K562 (cell line): ENCODE results near the gene FRAT2. TPM values are rescaled to one million over a fixed set of nuclear protein-coding genes. Genes with fewer than 3 reads are reported as not detected.

Experiments used
- FOXJ2 ChIP-seq: fragments of 200-800 bp; sonication (Bioruptor generic); IDR thresholded peaks from 2 replicates; pipeline ENCODE4 v1.6.1; 2016; ENCODE audit warnings: missing genetic modification characterization, missing compliant biosample characterization
- FUS ChIP-seq: fragments of 200-400 bp; formaldehyde crosslinking; optimal IDR thresholded peaks from 2 replicates; pipeline ENCODE3; 2017; ENCODE audit warnings: low read depth, low read length
- HDAC2 ChIP-seq: fragments of 450-650 bp; IDR thresholded peaks from 2 replicates; pipeline ENCODE4 v1.6.1; 2016; ENCODE audit warnings: mild to moderate bottlenecking
- L3MBTL2 ChIP-seq: fragments of 450-650 bp; IDR thresholded peaks from 2 replicates; pipeline ENCODE4 v1.6.1; 2016; ENCODE audit warnings: mild to moderate bottlenecking, moderate library complexity
- MAFF ChIP-seq: IDR thresholded peaks from 2 replicates; pipeline ENCODE4 v1.6.1; 2012; ENCODE audit warnings: low read length, improper control_type of control experiment
- REST ChIP-seq, 2 experiments: fragments of 450-650 bp; formaldehyde crosslinking in 1 of 2; IDR thresholded peaks; 2 replicates each; pipeline versions ENCODE4 v1.4.0 to v1.6.1; 2014 to 2020; ENCODE audit warnings: mild to moderate bottlenecking in 2 of 2, borderline replicate concordance in 1 of 2, low read depth in 1 of 2
- RFX5 ChIP-seq: IDR thresholded peaks from 2 replicates; pipeline ENCODE4 v1.6.1; 2011; ENCODE audit warnings: low read depth, mild to moderate bottlenecking, improper control_type of control experiment, low read length
- SNAPC5 ChIP-seq: fragments of 250-450 bp; sonication (Bioruptor Pico); IDR thresholded peaks from 2 replicates; pipeline ENCODE4 v1.8.0; 2021; ENCODE audit warnings: moderate library complexity, mild to moderate bottlenecking, inconsistent platforms
- TRIM25 ChIP-seq: fragments of 450-650 bp; IDR thresholded peaks from 2 replicates; pipeline ENCODE4 v1.7.0; 2016; ENCODE audit warnings: borderline replicate concordance
- YY1 ChIP-seq, 3 experiments: IDR thresholded peaks; 2 replicates each; pipeline ENCODE4 v1.6.1; 2011; ENCODE audit warnings: low read length in 2 of 3, mild to moderate bottlenecking in 2 of 3, moderate library complexity in 2 of 3, borderline replicate concordance in 1 of 3, control low read depth in 1 of 3, low read depth in 1 of 3; ENCODE audit not compliant: insufficient read depth in 3 of 3, insufficient replicate concordance in 2 of 3, control insufficient read depth in 1 of 3, insufficient read length in 1 of 3; ENCODE audit errors: extremely low read depth in 1 of 3
- ZC3H11A ChIP-seq: IDR thresholded peaks from 2 replicates; pipeline ENCODE4 v1.6.1; 2012; ENCODE audit warnings: low read depth, low read length, improper control_type of control experiment
- ZNF224 ChIP-seq: sonication (generic); formaldehyde crosslinking; IDR thresholded peaks from 2 replicates; pipeline ENCODE4 v1.8.0; 2022; ENCODE audit warnings: mild to moderate bottlenecking, missing genetic modification reagents
- ZNF778 ChIP-seq: fragments of 450-650 bp; formaldehyde crosslinking; IDR thresholded peaks from 2 replicates; pipeline ENCODE4 v1.4.0; 2020; ENCODE audit warnings: mild to moderate bottlenecking, moderate library complexity
- polyA plus RNA-seq, 8 experiments: library from polyadenylated mRNA; depleted of rRNA in 4 of 8; stranded (reverse) in 5 of 8; unstranded in 3 of 8; fragments of >200 nt; fragmentation: Nextera tagmentation in 2 of 8; fragmentation: Illumina TruSeq in 1 of 8; extraction: Ambion mirVana in 2 of 8; extraction: Trizol in 1 of 8; gene quantifications; 2 replicates each; pipeline versions ENCODE4 v1.2.1 to v1.2.3, GENCODE V29; 2011 to 2014; ENCODE audit warnings: inconsistent platforms in 1 of 8, missing spikeins in 1 of 8
- total RNA-seq, 7 experiments: library from RNA; depleted of rRNA in 6 of 7; stranded (reverse); fragments of >200 nt in 6 of 7; fragmentation: Illumina TruSeq in 2 of 7; extraction: Trizol in 2 of 7; gene quantifications; 2 replicates each; pipeline versions ENCODE4 v1.2.1 to v1.2.3, GENCODE V29; 2011 to 2021; ENCODE audit warnings: low replicate concordance in 1 of 7

The FRAT2 gene
- total and polyA plus RNA-seq, 9 of the 15 experiments (the other 6 are each of a cell fraction or from before 2014, with no cell fraction given) = 4.3 to 31.7 (median 19.5) TPM

- TF ChIP-seq TRIM25 = 0 out of 2 replicates have a peak, but pooled peaks have one; percentile 20
- TF ChIP-seq FUS = no peak
- TF ChIP-seq MAFF = no peak
- TF ChIP-seq REST (IDR thresholded peaks at IDR 0.05; ENCODE audit: borderline replicate concordance) = peak; percentile 33; the same call in 1 of the 2 replicates
- TF ChIP-seq REST (CRISPR knock-in tag; IDR thresholded peaks at IDR 0.05; ENCODE audit: low read depth) = no peak
- no peak for TF ChIP-seq L3MBTL2
- no peak for TF ChIP-seq ZNF778 (CRISPR knock-in tag)
- no peak for TF ChIP-seq ZNF224 (CRISPR knock-in tag)
- no peak for TF ChIP-seq YY1 (IDR thresholded peaks at IDR 0.05; ENCODE audit: borderline replicate concordance in 1 of 3, control insufficient read depth in 1 of 3, extremely low read depth in 1 of 3, insufficient read depth in 3 of 3, insufficient read length in 1 of 3, insufficient replicate concordance in 2 of 3, low read depth in 1 of 3, low read length in 2 of 3)
- TF ChIP-seq HDAC2 = peak; percentile 15; the same call in 1 of the 2 replicates
- no peak for TF ChIP-seq FOXJ2
- no peak for TF ChIP-seq ZC3H11A
- TF ChIP-seq RFX5 = no peak
- TF ChIP-seq SNAPC5 = no peak
- TF ChIP-seq, all 486 proteins: peak for 13
Observed at GRCh38 chr10:97332591-97333350, 1.8 kb downstream of the FRAT2 start (continued).
